GM08714 (cell line): ENCODE data around the gene ARHGEF19.

ENCODE experiments used
- H3K4me3 ChIP-seq: fragments of 200-500 bp; sonication (Bioruptor generic); 2 replicates; pipeline ENCODE4 v1.5.1; 2014; ENCODE audit warnings: mild to moderate bottlenecking, low read length, inconsistent platforms
- ZNF274 ChIP-seq: IDR thresholded peaks from 2 replicates; pipeline ENCODE4 v1.6.1; 2012; ENCODE audit warnings: mild to moderate bottlenecking, low read depth, low read length

The ARHGEF19 gene

DNA sequence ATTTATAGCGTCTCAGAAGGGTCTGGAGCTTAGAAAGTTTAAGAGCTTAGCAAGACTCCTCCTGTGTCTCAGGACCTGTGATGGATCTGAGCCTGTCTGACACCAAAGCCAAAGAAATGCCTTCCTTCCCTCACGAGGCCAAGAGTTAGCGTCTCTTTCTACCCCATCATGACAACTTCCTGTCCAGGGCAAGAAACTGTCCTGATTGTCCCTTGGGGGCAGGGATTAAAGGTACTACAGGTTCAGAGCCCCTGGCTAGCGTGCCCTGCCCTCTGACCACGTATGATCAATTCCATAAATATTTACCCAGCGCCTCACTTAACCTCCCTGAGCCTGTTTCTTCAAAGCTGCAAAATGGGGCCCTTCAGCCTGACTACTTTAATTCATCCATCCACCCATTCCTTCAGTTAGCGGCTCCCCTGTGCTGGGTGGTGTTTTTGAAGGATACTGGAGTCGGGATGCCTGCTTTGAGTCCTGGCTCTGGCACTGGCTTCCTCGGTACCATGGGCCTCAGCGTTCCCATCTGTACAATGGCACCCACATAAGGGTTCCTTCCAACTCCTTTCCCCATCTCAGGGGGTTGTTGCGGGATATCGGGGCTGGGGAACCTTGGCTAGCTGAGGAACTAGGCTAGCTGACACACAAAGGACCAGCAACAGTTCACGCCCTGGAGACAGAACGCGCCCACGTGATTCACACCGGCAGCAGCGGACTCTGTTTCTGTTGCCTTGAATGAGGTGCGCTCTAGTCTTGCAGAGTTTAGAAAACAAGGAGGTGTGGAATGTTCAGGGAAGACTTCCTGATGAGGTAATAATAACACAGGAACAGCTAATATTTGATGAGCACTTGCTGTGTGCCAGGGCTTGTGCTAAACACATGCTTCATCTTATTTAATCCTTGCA is 33.6 kb downstream of the ARHGEF19 start:
- TF ChIP-seq ZNF274 = no peak

GRCh38 chr1:16177306-16177705 is 35.1 kb downstream of the ARHGEF19 start:
- H3K4me3 ChIP-seq = no peak overlapping the region
- no peak for TF ChIP-seq ZNF274

More for the DNA sequence above, 33.6 kb downstream of the ARHGEF19 start:
- no peak overlapping the region for H3K4me3 ChIP-seq

DNA sequence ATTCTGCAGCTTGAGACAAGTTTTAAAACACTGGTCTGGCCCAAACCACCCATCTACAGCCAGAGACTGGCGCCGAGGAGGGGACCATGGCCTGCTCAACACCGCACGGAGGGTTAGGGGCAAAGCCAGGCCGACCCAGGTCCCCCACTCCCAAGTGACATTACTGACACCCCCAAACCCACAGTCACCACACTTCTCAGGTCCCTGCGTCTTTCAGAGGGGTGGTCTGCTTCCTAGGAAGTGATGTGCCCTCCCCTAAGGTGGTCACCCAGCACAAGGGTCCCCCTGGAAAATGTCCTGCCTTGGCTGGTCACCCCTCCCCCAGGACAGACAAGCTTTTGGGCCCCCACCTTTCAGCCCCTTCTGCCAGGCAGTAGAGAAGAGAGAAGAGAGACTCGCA is 35.8 kb downstream of the ARHGEF19 start:
- H3K4me3 ChIP-seq = no peak overlapping the region
- no peak for TF ChIP-seq ZNF274

DNA sequence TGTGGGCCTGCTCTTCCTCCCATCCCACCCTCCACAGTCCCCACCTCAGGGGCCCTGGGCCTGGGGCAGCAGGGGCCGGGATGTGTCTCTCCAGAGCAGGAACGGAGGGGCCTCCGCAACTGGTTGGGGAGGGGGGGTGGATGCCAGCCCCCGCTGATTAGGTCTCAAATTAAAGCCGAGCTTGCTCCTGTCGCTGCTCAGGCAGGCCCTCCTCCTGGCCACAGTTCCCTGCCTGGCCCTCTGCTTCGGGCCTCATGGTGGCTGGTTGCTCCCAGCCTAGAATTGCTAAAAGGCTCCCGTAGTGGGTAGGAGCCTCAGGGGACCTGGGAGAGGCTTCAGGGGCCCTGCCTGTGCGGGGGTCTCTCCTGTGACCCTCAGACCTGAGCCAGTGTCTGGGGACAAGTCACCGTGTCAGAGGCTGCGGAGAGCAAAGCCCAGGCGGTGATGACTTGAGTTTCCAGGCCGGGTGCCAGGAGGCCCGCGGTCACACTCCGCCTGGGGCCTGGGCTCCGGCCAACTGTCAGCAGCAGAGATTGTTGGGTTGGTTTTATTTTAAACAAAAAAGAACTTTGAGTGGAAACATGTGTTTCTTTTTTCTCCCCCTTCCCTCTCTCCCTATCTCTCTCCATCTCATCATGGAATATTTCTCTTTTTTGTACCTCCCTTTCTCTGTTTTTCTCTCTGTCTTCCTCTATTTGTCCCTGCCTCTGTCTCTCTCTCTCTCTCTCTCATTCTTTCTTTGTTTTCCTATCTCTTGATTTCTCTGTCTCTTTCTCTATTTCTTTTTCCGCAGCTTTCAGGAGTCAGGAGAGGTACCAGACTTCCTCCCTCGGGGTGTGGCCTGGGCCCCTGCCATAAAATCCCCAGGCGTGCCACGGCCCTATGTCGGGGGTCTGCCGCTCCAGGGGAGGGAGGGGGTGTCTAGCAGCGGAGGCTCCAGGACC is 36.6 kb downstream of the ARHGEF19 start:
- H3K4me3 ChIP-seq = no peak overlapping the region

GRCh38 chr1:16174886-16175598 is 37.4 kb downstream of the ARHGEF19 start:
- TF ChIP-seq ZNF274 = no peak
- H3K4me3 ChIP-seq = no peak overlapping the region

More for the DNA sequence above, 36.6 kb downstream of the ARHGEF19 start:
- TF ChIP-seq ZNF274 = no peak

DNA sequence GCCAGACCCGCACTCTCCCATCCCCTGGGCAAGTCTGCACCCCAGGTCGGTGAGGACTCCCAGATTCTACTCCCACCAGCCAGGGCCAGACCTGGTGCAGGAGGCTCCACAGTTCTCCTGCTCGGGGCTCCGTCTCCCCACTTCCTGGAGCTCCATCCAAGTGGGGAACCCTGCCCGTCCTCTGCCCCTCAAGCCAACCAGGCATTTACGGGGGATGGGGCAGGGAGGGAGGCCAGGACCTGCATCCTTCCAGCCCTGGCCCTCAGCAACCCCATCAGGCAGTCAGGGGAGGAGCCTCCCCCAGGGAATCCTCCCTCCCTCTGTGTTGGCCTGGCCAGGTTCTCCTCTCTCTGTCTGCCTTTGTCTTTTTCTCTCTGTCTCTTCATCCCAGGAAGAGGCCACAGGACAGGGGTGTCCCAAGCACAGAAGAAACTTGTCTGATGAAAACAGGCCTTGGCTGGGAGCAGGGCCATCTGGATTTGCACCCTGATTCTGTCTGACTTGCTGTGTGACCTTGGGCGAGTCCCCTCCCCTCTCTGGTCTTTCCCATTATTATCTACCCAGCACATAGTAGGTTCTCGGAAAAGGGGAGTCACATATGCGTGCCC is 38.1 kb downstream of the ARHGEF19 start:
- H3K4me3 ChIP-seq = no peak overlapping the region
- no peak for TF ChIP-seq ZNF274

DNA sequence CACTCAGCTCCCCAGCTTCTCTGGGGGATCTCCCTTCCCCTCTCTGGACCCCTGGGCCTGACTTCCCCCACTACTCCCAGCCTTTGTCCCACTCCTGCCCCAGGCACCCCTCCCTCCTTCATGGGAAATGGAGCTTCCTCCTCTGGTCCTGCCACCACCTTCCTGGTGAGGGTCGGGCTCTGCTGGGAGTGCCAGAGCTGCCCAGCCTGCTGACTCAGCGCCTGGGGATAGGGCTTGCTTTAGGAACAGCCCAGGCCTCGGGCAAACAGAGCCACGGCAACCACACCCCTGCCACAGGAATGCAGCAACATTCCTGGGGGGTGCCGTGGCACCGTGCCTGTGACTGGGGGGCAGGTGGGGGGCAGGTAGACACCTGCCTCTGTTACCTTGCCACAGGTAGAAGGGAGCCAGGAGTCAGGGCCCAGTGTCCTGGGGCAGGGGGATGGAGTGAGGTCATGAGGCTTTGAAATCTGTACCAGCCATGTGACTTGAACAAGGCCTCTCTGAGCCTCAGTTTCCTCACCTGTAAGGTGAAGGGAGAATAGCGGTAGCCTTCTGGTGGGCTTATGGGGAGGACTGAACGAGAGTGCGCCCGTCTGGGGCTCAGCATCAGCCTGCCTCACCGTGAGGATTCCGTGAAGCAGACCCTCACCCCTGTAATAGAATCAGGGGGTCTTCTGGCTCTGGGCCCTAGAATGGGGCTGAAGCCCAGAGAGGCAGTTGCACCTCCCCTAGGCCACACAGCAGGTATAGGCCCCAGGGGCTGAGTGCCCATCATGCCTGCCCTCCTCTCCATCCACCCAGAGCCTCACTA is 38.8 kb downstream of the ARHGEF19 start:
- no peak overlapping the region for H3K4me3 ChIP-seq
- TF ChIP-seq ZNF274 = no peak

DNA sequence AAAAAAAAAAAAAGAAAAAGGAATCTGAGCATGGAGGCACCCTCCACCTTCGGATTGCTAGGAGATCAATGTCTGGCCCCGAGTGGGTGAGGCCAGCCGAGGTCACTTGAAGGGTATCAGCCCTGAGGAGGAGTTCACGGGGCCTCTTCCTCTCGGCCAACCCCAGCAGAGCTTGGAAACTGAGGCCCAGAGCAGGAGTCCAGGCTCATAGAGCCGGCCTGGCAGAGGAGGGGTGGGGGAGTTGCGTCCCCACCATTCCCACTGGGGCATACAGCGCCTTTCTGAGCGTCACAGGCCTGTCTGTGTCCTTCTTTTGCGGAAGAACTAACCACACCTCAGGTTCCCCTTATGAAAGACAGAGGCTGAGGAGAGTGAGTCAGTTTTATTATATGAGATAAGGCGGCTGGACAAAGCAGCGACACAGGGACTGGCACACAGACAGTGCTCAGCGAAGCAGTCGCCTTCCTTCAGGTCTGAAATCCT is 39.4 kb downstream of the ARHGEF19 start:
- no peak for TF ChIP-seq ZNF274
- H3K4me3 ChIP-seq = no peak overlapping the region

- no peak for TF ChIP-seq ZNF274
- no peak overlapping the region for H3K4me3 ChIP-seq
Measured at GRCh38 chr1:16172218-16172830, 40.1 kb downstream of the ARHGEF19 start.

DNA sequence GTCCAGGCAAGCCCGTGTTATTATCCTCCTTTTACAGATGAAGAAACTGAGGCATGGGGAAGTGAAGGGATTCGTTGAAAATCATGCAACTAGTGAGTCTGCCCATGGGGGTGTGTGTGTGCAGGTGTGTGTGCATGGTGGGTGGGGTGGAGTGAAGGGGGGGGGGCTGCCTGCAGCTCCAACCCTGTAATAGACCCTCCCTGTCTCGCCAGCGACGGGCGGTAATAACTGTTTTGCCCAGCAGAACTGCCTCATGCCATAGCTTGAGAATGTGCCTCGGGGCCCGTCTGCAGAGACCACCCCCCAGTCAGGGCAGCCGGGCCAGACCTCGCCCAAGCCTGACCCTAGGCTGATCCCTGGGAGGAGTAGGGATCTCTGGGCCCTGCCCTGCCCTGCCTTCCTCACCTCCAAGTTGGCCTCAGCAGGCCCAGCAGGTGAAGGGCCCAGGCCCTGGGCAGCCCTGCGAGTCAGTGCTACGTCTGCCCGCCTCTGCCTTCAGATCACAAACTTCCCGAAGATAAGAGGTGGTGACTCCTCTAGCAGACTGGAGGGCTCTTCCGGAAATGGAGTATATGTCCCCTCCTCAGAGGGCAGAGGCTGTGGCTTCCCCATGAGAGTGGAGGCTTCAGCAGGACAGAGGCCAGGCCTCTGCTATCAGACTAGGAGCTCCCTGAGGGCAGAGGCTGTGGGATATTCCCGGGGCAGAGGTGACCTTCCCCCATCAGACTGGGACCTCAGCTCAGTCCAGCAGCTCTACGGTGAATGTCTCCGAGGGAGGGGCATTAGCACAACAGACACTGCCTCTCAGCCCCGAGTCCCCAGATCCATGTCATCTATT is 40.9 kb downstream of the ARHGEF19 start:
- TF ChIP-seq ZNF274 = no peak
- no peak overlapping the region for H3K4me3 ChIP-seq

DNA sequence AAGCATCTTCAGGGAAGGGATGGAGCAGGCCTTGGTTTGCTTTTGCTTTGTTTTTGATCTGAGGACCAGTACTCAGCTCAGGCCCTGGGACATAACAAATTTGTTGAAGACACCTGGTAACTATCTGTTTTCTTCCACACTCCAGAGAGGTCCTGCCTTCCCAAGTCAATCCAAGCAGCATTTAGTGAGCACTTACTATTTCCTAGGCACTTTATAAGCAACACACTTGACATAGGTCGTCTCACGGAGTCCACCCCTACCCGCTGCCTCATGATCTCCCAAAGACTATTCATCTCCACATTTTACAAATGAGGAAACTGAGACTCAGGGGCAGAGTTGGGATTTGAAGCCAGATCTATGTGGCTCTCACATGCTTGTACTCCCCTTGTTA is 42.2 kb downstream of the ARHGEF19 start:
- no peak for TF ChIP-seq ZNF274
- H3K4me3 ChIP-seq = no peak overlapping the region

DNA sequence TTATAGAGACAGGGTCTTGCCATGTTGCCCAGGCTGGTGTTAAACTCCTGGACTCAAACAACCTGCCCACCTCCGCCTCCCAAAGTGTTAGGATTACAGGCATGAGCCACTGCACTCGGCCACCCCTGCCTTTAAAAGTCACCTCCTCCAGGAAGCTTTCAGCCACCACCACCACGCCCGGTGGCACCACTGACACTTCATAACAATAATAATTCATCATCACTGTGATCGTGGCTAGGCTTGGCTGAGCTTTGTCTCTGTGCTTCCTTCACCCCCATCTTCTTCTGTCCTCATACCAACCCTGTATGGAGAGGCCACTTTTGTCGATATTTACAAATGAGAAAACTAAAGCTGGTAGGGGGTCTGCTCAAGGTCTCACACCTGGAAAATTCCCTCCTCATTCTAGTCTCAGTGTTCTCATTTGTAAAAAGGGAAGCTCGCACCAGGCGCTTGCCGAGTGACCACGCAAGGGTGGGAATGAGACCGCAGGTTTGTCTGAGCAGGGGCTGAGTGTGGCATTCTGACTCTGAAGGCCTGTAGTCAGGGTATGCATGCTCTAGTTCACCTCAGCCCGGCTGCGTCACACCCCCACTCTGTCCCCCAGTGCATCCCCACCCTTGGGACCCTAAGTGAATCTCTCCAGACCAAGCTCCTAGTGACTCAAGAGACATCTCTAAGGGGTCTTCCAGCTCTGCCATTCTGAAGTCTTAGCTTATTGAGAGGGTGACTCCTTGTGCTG is 43.7 kb downstream of the ARHGEF19 start:
- TF ChIP-seq ZNF274 = no peak
- no peak overlapping the region for H3K4me3 ChIP-seq

- H3K4me3 ChIP-seq = peak overlapping the region; percentile 37; the same call in 1 of the 2 replicates
Measured at GRCh38 chr1:16168144-16168495, 44.3 kb downstream of the ARHGEF19 start.
